HEK293 (cell line): ENCODE data around the gene NAA80.
"Not testable (repeated sequence)": the region's sequence is repeated elsewhere in the genome, so short reads cannot be mapped to it uniquely, and the experiment has no call there.

ENCODE experiments used
- CTCF ChIA-PET: fragments of 350-600 bp; formaldehyde crosslinking; extraction: SDS; loops from one replicate; lab custom pipeline; 2021; ENCODE audit warnings: antibody characterized with exemption; lab: Yijun Ruan, JAX
- POLR2A ChIA-PET: fragments of 300-600 bp; formaldehyde crosslinking; extraction: SDS; loops from one replicate; lab custom pipeline; 2020; ENCODE audit warnings: antibody characterized with exemption, inconsistent platforms; lab: Yijun Ruan, JAX
- H3K27ac ChIP-seq: fragments of 200-500 bp; sonication (Bioruptor generic); 2 replicates; pipeline ENCODE4 v1.5.1; 2014; ENCODE audit warnings: low read depth, low read length, control low read depth, inconsistent platforms; ENCODE audit errors: extremely low read depth
- H3K36me3 ChIP-seq, 2 experiments: fragments of 200-500 bp in 1 of 2; sonication (Bioruptor generic) in 1 of 2; 1 replicate in 1 of 2; 2 replicates in 1 of 2; pipeline ENCODE4 v1.5.1; 2014 to 2017; ENCODE audit warnings: inconsistent platforms in 2 of 2, low read length in 2 of 2; ENCODE audit not compliant: control insufficient read depth in 2 of 2, insufficient read depth in 1 of 2
- H3K4me1 ChIP-seq: fragments of 200-500 bp; sonication (Bioruptor generic); 2 replicates; pipeline ENCODE4 v1.5.1; 2014; ENCODE audit warnings: mild to moderate bottlenecking, low read length, inconsistent platforms; ENCODE audit not compliant: control insufficient read depth, insufficient read depth
- H3K4me3 ChIP-seq: 2 replicates; pipeline ENCODE4 v1.5.1; 2011; ENCODE audit warnings: low read depth, mild to moderate bottlenecking, control low read depth, low read length, moderate library complexity
- H3K9me3 ChIP-seq: fragments of 200-500 bp; sonication (Bioruptor generic); 2 replicates; pipeline ENCODE4 v1.5.1; 2014; ENCODE audit warnings: low read depth, low read length, inconsistent platforms; ENCODE audit not compliant: control insufficient read depth, insufficient read depth
- GLI2 ChIP-seq: fragments of 450-650 bp; formaldehyde crosslinking; IDR thresholded peaks from 2 replicates; pipeline ENCODE4; 2017; ENCODE audit warnings: missing biosample characterization, missing genetic modification characterization, low read depth, borderline replicate concordance
- KLF1 ChIP-seq: fragments of 450-650 bp; formaldehyde crosslinking; IDR thresholded peaks from 2 replicates; pipeline ENCODE4 v1.5.1; 2016; ENCODE audit warnings: missing biosample characterization, missing genetic modification characterization
- SP2 ChIP-seq: fragments of 450-650 bp; formaldehyde crosslinking; IDR thresholded peaks from 2 replicates; pipeline ENCODE4 v1.5.1; 2016; ENCODE audit warnings: missing biosample characterization, missing genetic modification characterization
- TRIM28 ChIP-seq: IDR thresholded peaks from 2 replicates; pipeline ENCODE4 v1.6.1; 2011; ENCODE audit warnings: low read length, control low read depth, borderline replicate concordance
- ZFP69B ChIP-seq: fragments of 450-650 bp; formaldehyde crosslinking; IDR thresholded peaks from 2 replicates; pipeline ENCODE4 v1.5.1; 2016; ENCODE audit warnings: missing biosample characterization, missing genetic modification characterization
- ZNF114 ChIP-seq: fragments of 450-650 bp; formaldehyde crosslinking; IDR thresholded peaks from 2 replicates; pipeline ENCODE4 v1.5.0; 2017; ENCODE audit warnings: missing biosample characterization, missing genetic modification characterization
- ZNF174 ChIP-seq: fragments of 450-650 bp; formaldehyde crosslinking; IDR thresholded peaks from 2 replicates; pipeline ENCODE4 v1.5.0; 2017; ENCODE audit warnings: missing biosample characterization, mild to moderate bottlenecking, missing genetic modification characterization
- ZNF211 ChIP-seq: fragments of 450-650 bp; formaldehyde crosslinking; IDR thresholded peaks from 2 replicates; pipeline ENCODE4 v1.5.1; 2016; ENCODE audit warnings: low read depth, missing biosample characterization, missing genetic modification characterization
- ZNF23 ChIP-seq: fragments of 450-650 bp; formaldehyde crosslinking; IDR thresholded peaks from 2 replicates; pipeline ENCODE4 v1.5.1; 2016; ENCODE audit warnings: missing biosample characterization, missing genetic modification characterization, borderline replicate concordance
- ZNF514 ChIP-seq: fragments of 450-650 bp; formaldehyde crosslinking; IDR thresholded peaks from 2 replicates; pipeline ENCODE4 v1.5.1; 2016; ENCODE audit warnings: missing biosample characterization, missing genetic modification characterization
- ZNF558 ChIP-seq: fragments of 450-650 bp; formaldehyde crosslinking; IDR thresholded peaks from 2 replicates; pipeline ENCODE4 v1.5.1; 2016; ENCODE audit warnings: missing biosample characterization, missing genetic modification characterization
- ZNF571 ChIP-seq: fragments of 450-650 bp; formaldehyde crosslinking; IDR thresholded peaks from 2 replicates; pipeline ENCODE4 v1.5.0; 2017; ENCODE audit warnings: missing biosample characterization, missing genetic modification characterization
- ZNF660 ChIP-seq: fragments of 450-650 bp; IDR thresholded peaks from 2 replicates; pipeline ENCODE4 v1.5.1; 2018; ENCODE audit warnings: missing biosample characterization, mild to moderate bottlenecking, missing genetic modification characterization
- ZSCAN30 ChIP-seq: fragments of 450-650 bp; IDR thresholded peaks from 2 replicates; pipeline ENCODE4 v1.5.1; 2018; ENCODE audit warnings: missing biosample characterization, mild to moderate bottlenecking, missing genetic modification characterization, moderate library complexity
- TF ChIP-seq, protein P1 (sequence below): fragments of 450-650 bp; formaldehyde crosslinking; IDR thresholded peaks from 2 replicates; pipeline ENCODE4 v1.5.1; 2016; ENCODE audit warnings: missing biosample characterization, missing genetic modification characterization
- TF ChIP-seq, protein P2 (sequence below): fragments of 450-650 bp; formaldehyde crosslinking; IDR thresholded peaks from 2 replicates; pipeline ENCODE4 v1.5.1; 2016; ENCODE audit warnings: missing biosample characterization, missing genetic modification characterization

The NAA80 gene

DNA sequence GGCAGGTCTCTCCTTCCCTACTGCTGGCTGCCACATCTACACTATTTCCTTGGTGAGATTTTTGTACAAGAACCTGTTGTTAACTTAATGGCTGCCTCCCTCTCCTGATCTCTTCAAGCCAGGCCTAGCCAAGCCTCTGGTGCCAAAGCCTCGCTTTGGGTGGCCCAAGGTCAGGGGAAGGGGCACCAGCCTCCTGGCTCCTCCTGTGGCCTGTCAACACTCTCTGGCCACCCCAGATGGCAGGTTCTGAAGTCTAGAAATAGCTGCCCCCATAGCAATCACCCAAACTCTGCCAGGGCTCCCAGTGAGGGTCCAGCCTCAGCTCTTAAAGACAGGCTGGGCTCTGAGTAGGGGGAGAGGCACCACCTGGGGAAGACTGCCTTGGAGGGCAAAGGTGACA is 11.9 kb downstream of the NAA80 start:
- ChIA-PET CTCF (interaction anchor here (1.2 kb wide), 1 partner anchor 12 kb away, joined by 3 read pairs; no protein-coding TSS in a partner anchor), POLR2A (no interaction called here)
- TF ChIP-seq ZNF660 (tag by site-specific recombination) (no peak), ZNF514 (tag by site-specific recombination) (no peak), ZNF174 (tag by site-specific recombination) (no peak), ZNF211 (no peak), ZSCAN30 (tag by site-specific recombination) (no peak), ZFP69B (tag by site-specific recombination) (no peak), KLF1 (tag by site-specific recombination) (no peak), SP2 (no peak)
- TF ChIP-seq, protein P1, sequence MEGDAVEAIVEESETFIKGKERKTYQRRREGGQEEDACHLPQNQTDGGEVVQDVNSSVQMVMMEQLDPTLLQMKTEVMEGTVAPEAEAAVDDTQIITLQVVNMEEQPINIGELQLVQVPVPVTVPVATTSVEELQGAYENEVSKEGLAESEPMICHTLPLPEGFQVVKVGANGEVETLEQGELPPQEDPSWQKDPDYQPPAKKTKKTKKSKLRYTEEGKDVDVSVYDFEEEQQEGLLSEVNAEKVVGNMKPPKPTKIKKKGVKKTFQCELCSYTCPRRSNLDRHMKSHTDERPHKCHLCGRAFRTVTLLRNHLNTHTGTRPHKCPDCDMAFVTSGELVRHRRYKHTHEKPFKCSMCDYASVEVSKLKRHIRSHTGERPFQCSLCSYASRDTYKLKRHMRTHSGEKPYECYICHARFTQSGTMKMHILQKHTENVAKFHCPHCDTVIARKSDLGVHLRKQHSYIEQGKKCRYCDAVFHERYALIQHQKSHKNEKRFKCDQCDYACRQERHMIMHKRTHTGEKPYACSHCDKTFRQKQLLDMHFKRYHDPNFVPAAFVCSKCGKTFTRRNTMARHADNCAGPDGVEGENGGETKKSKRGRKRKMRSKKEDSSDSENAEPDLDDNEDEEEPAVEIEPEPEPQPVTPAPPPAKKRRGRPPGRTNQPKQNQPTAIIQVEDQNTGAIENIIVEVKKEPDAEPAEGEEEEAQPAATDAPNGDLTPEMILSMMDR (tag by site-specific recombination) = no peak
- no peak overlapping the region for H3K4me3 ChIP-seq
- no peaks in the 10 kb centered on the region for H3K9me3 ChIP-seq
- no peak overlapping the region for H3K27ac ChIP-seq
- no peaks in the 10 kb centered on the region for H3K4me1 ChIP-seq
- H3K36me3 ChIP-seq = peaks cover 0 to 46% of the 10 kb centered on the region in 2 experiments; a peak in 1 of 3 replicates

DNA sequence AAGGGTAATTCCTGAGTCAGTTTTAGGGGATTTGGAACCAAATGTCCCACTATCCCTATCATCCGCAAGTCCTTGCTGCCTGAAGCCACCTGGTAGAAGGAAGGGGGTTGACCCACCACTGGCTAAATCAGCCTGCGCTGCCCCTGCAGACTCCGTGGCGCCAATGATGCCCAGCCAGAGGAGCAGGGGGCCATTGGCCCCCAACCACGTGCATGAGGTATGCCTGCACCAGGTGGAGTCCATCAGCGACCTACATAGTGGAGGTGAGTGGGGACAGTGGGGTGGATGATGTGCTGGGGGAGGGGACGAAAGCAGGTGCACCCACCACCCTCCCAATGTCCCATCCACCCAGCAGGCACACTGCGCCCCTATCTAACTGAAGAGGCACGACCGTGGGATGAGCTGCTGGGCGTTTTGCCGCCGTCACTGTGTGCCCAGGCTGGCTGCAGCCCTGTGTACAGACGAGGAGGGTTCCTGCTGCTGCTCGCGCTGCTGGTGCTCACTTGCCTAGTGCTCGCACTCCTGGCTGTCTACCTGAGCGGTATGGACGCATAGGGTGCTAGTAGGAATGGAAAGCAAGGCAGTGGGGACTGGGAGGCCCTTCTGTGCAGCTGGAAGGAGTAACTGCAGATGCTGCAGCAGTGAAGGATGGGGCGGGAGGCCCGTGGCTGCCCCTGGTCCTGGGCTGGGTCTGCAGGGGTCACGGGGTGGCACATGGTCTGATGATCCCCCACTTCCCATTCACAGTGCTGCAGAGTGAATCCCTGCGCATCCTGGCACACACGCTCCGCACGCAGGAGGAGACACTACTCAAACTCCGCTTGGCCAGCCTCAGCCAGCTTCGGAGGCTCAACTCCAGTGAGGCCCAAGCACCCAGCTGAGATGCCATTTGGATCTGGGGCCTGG is 12.6 kb downstream of the NAA80 start:
- no peak overlapping the region for H3K4me3 ChIP-seq
- H3K9me3 ChIP-seq = no peaks in the 10 kb centered on the region
- H3K36me3 ChIP-seq = peaks cover 0 to 46% of the 10 kb centered on the region in 2 experiments; a peak in 1 of 3 replicates
- POLR2A ChIA-PET = no interaction called here
- H3K27ac ChIP-seq = no peak overlapping the region
- no peaks in the 10 kb centered on the region for H3K4me1 ChIP-seq
- TF ChIP-seq ZNF114 (tag by site-specific recombination) (no peak), GLI2 (tag by site-specific recombination) (no peak), ZNF558 (no peak), ZNF571 (tag by site-specific recombination) (no peak), ZNF23 (tag by site-specific recombination) (no peak), TRIM28 (no peak)
- TF ChIP-seq, protein P2, sequence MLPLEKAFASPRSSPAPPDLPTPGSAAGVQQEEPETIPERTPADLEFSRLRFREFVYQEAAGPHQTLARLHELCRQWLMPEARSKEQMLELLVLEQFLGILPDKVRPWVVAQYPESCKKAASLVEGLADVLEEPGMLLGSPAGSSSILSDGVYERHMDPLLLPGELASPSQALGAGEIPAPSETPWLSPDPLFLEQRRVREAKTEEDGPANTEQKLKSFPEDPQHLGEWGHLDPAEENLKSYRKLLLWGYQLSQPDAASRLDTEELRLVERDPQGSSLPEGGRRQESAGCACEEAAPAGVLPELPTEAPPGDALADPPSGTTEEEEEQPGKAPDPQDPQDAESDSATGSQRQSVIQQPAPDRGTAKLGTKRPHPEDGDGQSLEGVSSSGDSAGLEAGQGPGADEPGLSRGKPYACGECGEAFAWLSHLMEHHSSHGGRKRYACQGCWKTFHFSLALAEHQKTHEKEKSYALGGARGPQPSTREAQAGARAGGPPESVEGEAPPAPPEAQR = no peak
- CTCF ChIA-PET = no interaction called here

DNA sequence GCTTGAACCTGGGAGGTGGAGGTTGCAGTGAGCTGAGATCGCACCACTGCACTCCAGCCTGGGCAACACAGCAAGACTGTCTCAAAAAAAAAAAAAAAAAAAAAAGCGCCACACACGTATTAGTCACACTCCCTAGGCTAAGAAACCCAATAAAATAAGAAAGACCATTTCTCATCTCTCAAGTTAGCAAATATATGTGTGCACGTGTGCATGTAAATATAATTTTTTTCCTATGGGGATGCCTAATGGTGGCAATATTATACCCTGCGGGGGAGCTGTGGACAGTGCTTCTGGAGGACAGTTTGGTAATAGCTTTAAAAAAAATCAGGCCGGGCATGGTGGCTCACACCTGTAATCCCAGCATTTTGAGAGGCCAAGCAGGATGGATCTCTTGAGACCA is 15.1 kb downstream of the NAA80 start:
- POLR2A ChIA-PET = interaction anchor here (0.6 to 1.1 kb wide), 3 partner anchors 13 to 49 kb away, joined by 3 to 8 read pairs (median 4); no protein-coding TSS in a partner anchor
- CTCF ChIA-PET = not testable (repeated sequence)

More for the DNA sequence above, 15.1 kb downstream of the NAA80 start:
- H3K4me1 ChIP-seq, H3K4me3 ChIP-seq, H3K27ac ChIP-seq, H3K9me3 ChIP-seq: not testable (repeated sequence)
- H3K36me3 ChIP-seq = peaks cover 0 to 30% of the 10 kb centered on the region in 2 experiments; a peak in 1 of 3 replicates
